ENCODE measurements around the gene CT47C1.
"Not testable (repeated sequence)": the region's sequence is repeated elsewhere in the genome, so short reads cannot be mapped to it uniquely, and the experiment has no call there.

Gene CT47C1

DNA sequence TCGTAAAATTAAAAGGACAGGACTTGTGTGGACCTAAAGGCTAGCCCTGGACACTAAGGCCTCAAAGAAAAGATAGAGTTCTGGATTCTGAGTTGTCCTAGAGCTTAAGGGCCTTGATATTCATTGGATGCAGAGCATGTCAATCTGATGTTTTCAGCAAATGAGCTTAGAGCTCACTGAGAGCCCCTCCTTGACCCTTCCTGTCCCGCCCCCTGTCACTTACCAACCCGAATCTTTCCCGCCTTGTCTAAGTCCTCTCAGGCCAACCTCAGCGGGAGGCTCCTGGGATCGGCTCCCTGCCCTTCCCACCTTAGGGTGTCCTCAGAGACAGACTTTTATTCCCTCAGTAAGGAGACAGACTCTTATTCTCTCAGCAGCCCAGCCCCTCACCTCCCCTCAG, at the start of gene CT47C1:
CT47C1 (plus strand) TSS at position 250 of the 400 bp plus-strand sequence. CDS start 233 bp downstream, outside the sequence.
- DNase-seq (ENCODE audit: low spot score): no peak

DNA sequence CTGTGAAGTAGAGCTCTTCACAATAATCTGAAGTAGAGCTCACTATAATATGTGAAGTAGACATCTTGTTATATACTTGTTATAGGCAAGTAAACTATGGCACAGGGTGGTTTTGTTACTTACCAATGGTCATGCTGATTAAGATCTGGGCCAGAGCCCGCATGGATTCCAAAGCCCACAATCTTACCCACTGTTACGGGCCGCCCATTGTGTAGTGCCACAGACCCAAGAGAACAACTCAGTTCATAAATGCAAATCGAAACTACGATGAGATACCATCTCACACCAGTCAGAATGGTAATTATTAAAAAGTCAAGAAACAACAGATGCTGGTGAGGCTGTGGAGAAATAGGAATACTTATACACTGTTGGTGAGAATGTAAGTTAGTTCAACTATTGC, 46.9 kb upstream of the CT47C1 start:
- DNase-seq (ENCODE audit: low spot score): no peak

DNA sequence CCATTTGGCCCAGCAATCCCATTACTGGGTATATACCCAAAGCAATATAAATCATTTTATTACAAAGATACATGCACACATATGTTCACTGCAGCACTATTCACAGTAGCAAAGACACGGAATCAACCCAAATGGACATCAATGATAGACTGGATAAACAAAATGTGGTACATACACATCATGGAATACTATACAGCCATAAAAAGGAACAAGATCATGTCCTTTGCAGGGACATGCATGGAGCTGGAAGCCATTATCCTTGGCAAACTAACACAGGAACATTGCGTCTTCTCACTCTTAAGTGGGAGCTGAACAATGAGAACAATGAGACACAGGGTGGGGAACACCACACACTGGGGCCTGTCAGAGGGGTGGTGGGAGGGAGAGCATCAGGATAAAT, 46.4 kb upstream of the CT47C1 start:
- DNase-seq (ENCODE audit: low spot score): not testable (repeated sequence)

DNA sequence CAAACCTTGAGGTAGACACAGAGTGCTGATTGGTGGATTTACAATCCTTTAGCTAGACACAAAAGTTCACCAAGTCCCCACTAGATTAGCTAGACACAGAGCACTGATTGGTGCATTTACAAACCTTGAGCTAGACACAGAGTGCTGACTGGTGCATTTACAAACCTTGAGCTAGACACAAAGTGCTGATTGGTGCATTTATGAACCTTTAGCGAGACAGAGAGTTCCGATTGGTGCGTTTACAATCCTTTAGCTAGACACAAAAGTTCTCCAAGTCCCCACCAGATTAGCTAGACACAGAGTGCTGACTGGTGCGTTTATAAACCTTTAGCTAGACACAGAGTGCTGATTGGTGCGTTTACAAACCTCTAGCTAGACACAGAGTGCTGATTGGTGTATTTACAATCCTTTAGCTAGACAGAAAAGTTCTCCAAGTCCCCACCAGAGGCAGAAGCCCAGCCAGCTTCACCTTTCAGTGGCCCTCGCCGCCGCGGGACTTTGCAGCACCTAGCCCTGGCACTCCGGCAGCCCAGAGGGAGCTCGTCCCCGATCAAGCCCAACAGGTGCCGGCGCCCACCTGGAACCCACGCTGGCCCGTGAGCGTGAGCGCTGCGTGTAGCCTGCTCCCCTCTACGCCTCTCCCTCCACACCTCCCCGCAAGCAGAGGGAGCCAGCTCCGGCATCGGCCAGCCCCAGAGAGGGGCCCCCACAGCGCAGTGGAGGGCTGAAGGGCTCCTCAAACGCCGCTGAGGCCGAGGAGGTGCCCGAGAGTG, 44.6 kb upstream of the CT47C1 start:
- not testable (repeated sequence) for DNase-seq (ENCODE audit: low spot score)

DNA sequence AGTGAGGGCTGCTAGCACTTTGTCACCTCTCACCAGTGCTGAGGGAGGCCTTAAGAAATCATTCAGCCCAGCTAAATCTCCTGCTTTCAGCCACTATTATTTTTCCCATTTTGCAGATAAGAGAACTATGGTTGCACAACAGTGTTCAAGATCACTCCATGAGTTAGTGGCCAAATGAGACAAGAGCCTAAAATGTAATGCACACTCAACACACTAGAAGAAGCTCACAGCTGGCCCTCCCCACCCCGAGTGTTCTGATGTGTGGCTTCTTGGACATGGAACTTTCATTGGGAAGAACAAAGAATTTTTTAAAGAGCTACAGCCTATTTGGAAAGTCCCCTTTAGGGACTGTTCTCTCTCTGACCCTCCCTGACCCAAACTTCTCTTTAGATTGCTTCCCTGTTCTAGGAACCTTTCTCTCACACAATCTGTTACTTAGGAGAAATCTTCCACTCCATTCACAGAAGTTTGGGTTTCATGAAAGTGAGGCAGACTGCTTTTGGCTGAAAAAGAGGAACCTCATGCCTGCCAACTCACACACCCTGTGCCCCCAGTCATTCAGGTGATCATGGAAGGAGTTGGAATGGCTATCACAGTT, 44.0 kb upstream of the CT47C1 start:
- no peak for DNase-seq (ENCODE audit: low spot score)

DNA sequence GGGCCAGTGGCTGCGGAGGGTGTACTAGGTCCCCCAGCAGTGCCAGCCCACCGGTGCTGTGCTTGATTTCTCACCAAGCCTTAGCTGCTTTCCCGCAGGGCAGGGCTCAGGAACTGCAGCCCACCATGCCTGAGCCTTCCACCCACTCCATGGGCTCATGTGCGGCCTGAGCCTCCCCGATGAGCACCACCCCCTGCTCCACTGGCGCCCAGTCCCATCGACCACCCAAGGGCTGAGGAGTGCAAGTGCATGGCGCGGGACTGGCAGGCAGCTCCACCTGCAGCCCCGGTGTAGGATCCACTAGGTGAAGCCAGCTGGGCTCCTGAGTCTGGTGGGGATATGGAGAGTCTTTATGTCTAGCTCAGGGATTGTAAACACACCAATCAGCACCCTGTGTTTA, 43.1 kb upstream of the CT47C1 start:
- not testable (repeated sequence) for DNase-seq (ENCODE audit: low spot score)

DNA sequence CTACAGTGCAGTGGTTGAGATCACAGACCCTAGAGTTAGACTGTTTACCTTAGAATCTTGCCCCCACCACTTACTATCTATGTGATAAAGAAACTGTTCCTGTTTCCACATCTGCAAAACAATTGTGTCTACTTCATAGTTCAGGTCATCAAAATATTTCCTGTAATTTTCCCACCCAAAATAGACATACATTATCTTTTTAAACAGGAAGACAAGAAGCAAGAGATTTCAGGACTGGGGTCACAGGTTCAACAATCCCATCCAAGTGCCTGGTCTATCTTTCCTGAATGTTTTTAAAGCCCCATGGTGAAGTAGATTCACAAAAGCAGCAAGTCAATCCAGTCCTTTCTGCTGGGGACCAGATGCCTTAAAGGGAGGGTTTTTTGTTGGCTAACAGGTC, 41.8 kb upstream of the CT47C1 start:
- DNase-seq (ENCODE audit: low spot score): no peak

DNA sequence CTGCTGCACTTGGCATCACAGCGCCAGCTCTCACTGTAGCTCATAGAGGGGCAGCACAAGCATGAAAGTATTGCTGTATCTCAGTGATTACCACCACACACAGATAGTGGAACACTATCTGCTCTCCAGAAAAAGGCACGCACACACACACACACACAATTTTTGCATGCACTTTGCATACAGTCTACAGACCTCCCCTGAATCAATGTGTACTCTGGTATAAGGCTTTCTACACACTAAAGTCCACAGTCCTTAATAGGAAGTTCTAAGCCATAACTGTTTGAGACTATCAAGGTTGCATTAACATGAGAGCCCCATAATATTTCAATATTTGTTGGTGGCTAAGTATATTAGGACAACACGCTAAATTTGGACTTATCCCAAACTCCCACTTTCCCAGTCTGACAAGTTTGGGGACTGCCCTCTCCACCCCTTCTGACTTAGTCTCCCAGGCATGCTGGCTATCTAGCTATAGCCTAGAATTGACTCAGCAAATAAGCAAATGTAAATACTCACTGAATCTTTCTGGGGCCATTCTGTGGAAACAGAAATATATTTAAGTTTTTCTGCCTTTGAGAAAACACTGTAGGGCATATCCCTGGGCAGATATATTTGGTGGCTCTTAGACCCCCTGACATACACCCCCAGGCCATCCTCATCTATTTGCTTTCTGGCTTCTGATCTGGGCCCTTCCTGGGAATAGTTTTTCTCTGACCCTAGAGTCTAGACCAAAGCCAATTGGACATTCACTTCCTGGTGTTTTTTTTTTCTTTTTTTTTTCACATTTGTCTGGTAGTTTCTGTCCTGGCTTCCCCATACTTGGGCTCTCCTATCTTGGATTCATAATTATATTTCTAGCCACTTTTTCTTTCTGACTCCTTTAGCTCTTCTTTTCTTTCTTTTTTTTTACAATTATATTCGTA, 36.4 kb upstream of the CT47C1 start:
- DNase-seq (ENCODE audit: low spot score): no peak

DNA sequence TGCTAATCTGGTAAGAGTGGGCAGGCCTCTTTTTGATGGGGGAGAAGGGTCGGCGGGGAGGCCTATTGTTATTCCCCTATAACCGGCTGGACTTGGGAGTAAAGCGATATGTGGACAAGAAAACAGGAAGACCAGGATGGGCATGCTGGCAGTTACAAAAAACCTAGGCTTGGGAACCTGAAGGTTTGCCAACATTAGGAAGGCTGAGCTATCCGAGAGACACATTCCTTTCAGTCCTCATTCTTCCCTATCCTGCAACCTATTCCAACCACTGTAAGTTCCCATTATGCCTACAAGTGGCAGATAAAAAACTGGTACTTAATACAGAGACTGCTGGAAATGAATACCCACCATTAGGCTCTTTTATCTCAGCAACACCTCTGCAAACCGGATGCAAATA, 32.4 kb upstream of the CT47C1 start:
- DNase-seq (ENCODE audit: low spot score): no peak

DNA sequence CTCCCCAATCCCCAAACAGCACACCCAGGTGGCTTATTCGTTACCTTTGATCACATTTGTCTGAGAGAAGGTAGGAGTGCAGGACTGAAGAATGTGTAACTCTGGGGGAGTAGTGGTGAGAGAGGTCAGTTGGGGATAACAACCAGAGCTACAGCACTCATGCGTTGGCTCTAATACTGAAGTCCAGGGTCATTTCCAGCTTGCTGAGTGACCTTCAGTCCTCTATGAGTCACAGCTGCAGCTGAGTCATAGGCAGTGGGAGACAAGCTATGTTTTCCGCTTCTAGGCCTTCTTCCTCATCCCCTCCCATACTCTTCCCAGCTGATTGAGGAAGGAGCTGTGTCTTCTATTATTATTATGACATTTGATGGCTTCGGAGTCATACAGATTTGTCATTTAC, 31.6 kb upstream of the CT47C1 start:
- no peak for DNase-seq (ENCODE audit: low spot score)

DNA sequence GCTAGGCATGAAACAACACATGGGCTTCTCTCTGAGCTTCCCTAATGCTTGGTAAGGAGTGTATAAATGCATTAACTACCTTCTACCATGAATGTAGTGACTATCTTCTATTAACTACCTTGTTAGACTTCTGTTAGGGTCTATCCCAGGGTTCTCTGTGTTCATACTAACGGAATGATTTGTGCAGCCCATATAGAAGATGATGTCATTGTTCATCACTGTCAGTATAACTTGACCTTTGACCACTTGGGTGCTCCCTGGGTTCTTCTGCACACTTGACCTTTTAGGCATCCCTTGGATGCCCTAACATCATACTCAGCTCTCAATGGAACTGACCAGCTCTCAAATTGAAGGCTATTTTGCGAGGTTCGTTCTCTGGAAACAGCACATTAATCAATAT, 30.8 kb upstream of the CT47C1 start:
- no peak for DNase-seq (ENCODE audit: low spot score)

DNA sequence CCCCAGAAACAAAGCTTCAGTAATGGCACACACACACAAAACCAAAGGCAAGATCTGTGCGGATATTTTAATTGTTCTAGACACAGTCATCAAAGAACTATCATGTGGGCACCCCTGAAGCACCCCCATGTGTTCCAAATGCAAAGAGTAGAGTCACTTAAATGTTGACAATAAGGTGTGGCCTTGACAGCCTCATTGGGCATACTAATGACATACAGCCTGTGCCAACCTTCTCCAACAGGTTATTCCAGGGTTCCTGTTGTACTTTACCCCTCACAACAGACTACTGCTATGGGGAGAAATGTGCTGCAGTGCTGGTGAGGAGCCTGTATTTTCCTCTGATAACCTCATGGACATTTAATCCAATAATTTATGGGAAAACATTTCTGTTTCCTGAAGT, 29.8 kb upstream of the CT47C1 start:
- no peak for DNase-seq (ENCODE audit: low spot score)

DNA sequence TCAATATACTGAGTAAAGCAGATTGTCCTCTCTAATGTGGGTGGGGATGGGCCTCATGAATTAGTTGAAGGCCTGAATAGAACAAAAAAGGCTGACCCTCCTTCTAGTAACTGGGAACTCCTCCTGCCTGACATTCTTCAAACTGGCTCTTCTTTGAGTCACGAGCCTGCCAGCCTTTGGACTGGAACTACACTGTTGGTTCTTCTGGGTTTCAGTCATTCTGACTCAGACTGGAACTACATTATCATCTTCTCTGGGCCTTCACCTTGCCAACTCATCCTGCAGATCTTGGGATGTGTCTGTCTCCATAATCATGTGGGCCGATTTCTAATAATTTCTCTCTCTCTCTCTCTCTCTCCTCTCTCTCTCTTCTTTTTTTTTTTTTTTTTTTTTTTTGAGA, 26.9 kb upstream of the CT47C1 start:
- DNase-seq (ENCODE audit: low spot score): no peak

DNA sequence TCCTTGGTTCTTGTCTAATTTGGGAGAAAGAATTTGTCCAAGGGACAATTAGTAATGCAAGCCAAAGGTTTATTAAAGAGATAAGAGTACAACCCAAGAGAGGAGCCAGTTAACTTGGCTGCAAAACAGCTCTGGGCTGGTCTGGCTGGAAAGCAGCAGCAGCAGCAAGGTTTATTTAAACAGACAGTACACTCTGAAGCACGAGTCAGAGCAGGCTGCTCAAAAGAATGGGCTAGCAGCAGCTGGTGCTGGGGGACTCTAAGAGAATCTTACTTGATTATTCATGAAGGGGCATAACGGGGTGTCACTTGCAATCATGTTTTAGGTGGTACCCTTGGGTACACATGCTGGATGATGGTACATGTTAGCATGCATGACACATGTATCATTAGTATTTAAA, 17.1 kb upstream of the CT47C1 start:
- no peak for DNase-seq (ENCODE audit: low spot score)

DNA sequence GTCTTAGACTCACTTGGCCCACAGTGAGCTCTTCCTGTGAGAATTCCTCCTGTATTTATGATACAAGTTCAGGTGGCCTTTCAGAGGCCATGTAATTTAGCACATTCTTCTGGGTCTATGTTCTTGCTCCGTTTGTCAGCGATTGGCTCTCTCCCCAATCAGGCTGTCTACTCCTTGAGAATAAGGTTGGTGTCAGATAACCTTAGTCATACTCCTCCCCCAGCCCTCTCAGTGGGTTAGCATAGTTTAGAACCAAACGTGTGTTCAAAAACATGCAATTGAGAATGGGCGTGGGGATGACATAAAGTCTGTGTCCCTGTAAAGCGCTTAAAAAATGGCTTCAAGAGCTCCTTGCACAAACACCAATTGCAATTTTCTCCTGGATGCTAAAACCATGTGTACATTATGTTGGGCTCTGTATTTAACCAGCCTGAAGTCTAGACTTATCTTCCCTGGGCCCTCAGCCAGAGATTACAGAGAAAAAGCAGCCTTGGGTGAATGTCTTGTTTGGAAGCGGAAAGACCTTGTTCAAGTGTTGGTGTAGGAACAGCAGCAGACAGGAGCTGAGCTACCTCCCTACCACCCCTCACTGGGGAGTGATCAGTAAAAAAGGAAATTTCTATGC, 9.9 kb upstream of the CT47C1 start:
- DNase-seq (ENCODE audit: low spot score): no peak

DNA sequence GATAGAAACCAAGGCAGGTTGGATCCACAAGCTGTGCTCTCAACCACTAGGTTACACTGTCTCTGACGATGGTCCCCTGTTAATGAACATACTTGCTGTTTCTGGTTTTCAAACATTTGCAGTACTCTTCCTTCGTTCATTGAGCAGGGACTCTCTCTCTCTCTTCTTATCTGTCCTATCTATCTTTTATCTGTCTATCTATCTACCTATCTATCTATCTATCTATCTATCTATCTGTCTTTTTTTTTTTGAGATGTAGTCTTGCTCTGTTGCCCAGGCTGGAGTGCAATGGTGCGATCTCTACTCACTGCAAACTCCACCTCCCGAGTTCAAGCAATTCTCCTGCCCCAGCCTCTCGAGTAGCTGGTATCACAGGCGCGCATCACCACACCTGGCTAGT, 9.4 kb upstream of the CT47C1 start:
- DNase-seq (ENCODE audit: low spot score): no peak

DNA sequence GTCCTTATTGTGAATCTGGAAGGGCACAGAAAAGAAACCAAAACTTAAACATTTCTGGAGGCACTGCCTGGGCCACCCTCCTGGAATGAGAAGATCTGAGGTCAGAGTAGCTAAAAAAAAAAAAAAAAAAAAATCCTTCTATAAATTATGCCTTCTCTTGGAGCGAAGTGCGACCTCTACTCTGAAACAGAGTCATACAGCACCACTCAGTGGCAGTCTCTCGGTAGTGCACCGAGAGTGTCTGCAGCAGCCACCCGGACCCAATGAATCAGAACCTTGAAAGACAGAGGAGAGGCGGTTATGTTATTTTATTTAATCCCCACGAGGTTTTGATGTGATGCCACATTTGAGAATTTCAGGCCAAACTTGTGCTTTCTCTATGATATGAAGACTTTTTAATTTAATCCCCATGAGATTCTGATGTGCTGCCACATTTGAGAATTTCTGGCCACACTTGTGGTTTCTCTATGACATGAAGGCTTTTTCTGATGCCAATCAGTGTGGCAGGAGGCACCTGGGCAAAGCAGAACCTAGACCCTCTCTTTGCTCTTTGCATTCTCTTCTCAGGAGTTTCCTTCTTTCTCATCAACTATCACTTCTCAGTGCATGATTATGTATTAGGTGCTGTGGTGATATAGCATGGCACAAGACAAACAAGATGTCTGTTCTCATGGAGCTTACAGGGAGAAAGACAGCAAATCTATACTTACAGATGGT, 5.6 kb upstream of the CT47C1 start:
- DNase-seq (ENCODE audit: low spot score): peak; percentile 36

DNA sequence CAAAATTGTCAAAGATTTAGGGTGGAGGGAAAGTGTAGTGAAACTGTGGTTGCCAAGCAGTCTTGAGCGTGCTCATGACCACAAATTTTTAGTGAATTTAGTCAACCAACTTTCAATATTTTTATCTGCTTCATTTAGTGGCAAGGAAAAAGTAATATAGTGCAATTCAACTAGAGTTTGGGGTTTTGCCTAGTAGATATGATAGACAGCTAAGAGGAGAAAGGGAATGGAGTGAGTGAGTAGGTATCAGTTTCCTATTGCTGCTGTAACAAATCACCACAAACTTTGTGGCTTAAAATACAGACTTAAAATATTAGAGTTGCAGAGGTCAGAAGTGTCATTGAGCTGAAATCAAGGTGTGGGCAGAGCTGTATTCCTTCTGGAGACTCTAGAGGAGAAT, 3.7 kb upstream of the CT47C1 start:
- no peak for DNase-seq (ENCODE audit: low spot score)

DNA sequence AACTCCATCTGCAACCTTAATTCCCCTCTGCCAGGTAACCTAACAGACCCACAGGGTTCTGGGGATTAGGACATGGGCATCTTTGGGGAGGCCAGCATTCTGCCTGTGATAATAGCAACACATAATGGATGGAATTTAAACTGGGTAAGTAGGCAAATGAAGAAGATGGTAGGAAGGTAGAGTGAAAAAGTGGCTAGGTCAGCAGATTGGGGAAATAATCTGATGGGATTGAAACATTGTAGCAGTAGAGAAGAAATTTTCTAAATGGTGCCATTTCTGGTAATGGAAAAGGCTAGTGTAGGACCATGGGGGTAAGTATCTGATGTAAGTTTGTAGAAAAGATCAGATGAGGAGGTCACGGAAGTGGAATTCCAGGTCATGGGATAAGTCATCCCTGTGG, 3.0 kb upstream of the CT47C1 start:
- DNase-seq (ENCODE audit: low spot score): no peak

DNA sequence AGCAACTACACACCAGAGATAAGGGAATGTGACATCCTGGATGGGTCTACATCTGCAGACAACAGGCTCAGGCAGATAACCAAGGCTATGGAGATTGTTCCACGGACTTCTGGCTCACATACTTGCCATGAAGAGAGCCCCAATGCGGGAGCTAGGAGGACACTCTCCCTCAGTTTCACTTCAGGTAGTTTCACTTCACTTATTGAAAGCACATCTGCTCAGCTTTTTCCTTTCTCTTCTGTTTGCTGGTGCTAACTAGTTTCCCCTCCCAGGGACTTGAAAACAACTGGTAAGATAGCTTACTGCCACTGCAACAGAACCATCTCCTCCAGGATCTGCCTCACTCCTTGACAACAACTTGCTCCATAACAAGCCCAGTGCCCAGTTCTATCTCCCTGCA, 1.4 kb upstream of the CT47C1 start:
- no peak for DNase-seq (ENCODE audit: low spot score)

DNA sequence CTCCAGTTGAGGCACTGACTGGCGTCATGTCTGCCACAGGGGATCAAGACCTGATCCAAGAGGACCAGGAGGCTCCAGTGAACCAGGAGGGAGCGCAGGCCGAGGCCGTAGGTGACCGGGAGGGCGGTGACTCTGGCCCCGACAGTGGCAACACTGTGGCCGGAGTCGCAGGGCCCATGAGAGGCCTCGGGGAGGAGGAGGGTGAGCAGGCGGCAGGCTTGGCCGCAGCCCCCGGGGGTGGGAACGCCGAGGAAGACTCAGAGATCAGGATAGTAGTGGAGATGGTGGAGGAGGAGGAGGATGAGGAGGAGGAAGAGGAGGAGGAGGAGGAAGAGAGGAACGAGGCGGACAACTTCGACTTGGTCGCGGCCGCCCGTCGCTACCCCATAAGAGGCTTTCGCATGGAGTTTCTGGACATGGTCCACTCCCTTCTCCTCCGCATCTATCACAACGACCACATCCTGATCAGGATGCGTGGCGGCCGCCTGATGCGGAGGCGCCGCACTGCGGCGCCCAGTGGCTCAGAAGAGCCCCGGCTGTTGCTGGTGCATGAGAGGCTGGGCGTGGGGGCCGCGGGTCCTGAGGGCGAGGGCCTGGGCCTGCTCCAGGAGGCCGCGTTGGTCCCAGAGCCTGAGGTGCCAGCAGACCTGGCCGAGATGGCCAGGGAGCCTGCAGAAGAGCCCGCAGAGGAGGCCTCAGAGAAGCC, 560 bp downstream of the CT47C1 start:
- no peak for DNase-seq (ENCODE audit: low spot score)

Measured in putamen (tissue), 1 donor.